Panc1 (cell line): ENCODE measurements around the gene FCRL5.

Experiments used
- POLR2AphosphoS5 ChIP-seq: IDR thresholded peaks from 2 replicates; pipeline ENCODE4 v1.6.1; 2012; ENCODE audit warnings: mild to moderate bottlenecking, low read depth, low read length, moderate library complexity
- SIN3A ChIP-seq: IDR thresholded peaks from 2 replicates; pipeline ENCODE4 v1.6.1; 2012; ENCODE audit warnings: low read depth, mild to moderate bottlenecking, low read length, moderate library complexity, borderline replicate concordance; ENCODE audit not compliant: insufficient read depth
- TF ChIP-seq, protein P1 (sequence below): fragments of 450-650 bp; IDR thresholded peaks from 2 replicates; pipeline ENCODE4 v1.5.1; 2017; ENCODE audit warnings: mild to moderate bottlenecking
- TF ChIP-seq, protein P2 (sequence below), 2 experiments: IDR thresholded peaks; 2 replicates each; pipeline ENCODE4 v1.6.1; 2011 to 2012; ENCODE audit warnings: low read depth in 2 of 2, control low read depth in 1 of 2, low read length in 1 of 2, mild to moderate bottlenecking in 1 of 2, moderate library complexity in 1 of 2; ENCODE audit not compliant: insufficient read depth in 1 of 2

DNA sequence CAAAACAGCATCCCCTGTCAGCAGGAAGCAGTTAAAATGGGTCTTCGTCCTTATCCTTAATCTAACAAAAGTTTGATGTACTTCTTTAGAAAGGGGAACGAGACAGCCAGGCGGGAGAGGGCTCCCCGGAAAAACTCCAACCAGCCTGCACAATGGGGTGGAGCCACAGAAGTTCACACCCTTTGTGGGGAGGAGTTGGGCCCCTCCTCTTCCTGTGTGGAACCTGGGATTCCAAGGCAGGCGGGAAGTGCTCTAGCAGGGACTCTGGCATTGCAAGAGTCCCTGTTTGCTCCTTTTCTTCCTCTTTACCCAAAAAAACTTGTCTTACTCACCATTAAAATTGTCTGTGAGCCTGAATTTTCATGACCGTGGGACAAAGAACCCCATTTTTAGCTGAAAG lies 47.7 kb downstream of the FCRL5 start:
- TF ChIP-seq, protein P1, sequence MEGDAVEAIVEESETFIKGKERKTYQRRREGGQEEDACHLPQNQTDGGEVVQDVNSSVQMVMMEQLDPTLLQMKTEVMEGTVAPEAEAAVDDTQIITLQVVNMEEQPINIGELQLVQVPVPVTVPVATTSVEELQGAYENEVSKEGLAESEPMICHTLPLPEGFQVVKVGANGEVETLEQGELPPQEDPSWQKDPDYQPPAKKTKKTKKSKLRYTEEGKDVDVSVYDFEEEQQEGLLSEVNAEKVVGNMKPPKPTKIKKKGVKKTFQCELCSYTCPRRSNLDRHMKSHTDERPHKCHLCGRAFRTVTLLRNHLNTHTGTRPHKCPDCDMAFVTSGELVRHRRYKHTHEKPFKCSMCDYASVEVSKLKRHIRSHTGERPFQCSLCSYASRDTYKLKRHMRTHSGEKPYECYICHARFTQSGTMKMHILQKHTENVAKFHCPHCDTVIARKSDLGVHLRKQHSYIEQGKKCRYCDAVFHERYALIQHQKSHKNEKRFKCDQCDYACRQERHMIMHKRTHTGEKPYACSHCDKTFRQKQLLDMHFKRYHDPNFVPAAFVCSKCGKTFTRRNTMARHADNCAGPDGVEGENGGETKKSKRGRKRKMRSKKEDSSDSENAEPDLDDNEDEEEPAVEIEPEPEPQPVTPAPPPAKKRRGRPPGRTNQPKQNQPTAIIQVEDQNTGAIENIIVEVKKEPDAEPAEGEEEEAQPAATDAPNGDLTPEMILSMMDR, result no peak
- TF ChIP-seq, protein P2, sequence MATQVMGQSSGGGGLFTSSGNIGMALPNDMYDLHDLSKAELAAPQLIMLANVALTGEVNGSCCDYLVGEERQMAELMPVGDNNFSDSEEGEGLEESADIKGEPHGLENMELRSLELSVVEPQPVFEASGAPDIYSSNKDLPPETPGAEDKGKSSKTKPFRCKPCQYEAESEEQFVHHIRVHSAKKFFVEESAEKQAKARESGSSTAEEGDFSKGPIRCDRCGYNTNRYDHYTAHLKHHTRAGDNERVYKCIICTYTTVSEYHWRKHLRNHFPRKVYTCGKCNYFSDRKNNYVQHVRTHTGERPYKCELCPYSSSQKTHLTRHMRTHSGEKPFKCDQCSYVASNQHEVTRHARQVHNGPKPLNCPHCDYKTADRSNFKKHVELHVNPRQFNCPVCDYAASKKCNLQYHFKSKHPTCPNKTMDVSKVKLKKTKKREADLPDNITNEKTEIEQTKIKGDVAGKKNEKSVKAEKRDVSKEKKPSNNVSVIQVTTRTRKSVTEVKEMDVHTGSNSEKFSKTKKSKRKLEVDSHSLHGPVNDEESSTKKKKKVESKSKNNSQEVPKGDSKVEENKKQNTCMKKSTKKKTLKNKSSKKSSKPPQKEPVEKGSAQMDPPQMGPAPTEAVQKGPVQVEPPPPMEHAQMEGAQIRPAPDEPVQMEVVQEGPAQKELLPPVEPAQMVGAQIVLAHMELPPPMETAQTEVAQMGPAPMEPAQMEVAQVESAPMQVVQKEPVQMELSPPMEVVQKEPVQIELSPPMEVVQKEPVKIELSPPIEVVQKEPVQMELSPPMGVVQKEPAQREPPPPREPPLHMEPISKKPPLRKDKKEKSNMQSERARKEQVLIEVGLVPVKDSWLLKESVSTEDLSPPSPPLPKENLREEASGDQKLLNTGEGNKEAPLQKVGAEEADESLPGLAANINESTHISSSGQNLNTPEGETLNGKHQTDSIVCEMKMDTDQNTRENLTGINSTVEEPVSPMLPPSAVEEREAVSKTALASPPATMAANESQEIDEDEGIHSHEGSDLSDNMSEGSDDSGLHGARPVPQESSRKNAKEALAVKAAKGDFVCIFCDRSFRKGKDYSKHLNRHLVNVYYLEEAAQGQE (IDR thresholded peaks at IDR 0.05; ENCODE audit: insufficient read depth in 1 of 2, low read depth in 2 of 2, low read length in 1 of 2), result no peak
- TF ChIP-seq SIN3A (no peak), POLR2AphosphoS5 (no peak)
